ENCODE measurements around the gene MIS18A.

The MIS18A gene

DNA sequence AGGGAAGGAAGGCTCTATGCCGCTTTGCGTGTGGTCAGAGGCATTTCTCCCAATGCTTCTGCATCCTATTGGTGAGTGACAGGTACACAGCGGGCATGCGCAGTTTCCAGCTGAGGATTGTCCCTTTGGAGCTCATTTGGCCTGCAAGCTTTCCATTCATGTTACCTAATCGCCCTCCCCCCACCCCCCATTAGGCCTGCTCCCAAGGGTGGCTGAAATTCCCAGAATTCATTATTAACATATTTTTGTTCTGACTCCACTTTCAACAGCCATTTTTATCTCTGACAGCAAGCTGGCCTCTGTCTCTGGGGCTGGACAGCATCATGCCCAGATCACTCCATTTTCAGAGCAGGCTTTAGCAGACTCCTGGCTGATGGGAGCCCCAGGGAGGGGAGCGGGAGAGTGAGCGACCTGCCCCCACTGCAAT lies 25.6 kb downstream of the MIS18A start:
- DNase-seq (ENCODE audit: low read depth in 2 of 2) = no peak

DNA sequence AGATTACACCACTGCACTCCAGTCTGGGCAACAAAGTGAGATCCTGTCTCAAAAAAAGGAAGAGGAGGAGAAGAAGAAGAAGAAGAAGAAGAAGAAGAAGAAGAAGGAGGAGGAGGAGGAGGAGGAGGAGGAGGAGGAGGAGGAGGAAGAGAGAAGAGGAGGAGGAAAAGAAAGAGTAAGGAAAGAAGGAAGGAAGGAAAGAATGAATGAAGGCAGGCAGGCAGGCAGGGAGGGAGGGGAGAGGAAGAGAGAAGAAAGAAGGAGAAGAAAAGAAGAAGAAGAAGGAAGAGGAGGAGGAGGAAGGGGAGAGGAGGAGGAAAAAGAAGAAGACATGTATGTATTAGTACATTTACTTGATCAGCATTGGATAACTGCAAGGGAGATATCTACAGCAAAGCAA lies 26.7 kb downstream of the MIS18A start:
- no peak for DNase-seq (ENCODE audit: low read depth in 2 of 2)

DNA sequence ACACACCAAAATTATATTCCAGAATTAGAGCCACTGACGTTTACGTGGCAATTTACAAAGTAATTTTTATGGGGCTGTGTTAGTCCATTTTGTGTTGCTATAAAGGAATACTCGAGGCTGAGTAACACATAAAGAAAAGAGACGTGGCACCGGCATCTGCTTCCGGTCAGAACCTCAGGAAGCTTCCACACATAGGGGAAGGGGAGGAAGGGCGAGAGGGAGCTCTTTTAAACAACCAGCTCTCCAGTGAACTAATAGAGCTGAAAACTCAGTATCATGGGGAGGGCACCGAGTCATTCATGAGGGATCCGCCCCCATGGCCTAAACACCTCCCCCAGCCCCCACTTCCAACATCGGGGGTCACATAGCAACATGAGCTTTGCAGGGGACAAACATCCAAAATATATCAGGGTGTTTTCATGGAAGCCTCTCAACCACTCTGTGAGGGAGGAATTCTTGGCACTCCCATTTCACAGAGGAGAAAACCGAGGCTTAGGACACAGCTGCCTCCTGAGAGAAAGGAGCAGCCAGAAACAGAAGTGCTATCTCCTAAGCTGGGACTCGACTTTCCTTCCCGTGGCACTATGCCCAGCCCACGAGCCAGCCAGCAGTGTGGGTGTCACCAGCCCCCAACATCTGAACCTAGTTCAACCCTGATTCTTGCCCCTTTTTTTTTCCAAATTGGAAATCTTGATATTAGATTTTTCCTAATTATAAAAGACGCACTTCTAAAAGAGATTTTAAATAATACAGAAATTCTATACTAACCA lies 29.2 kb downstream of the MIS18A start:
- DNase-seq (ENCODE audit: low read depth in 2 of 2) = no peak

DNA sequence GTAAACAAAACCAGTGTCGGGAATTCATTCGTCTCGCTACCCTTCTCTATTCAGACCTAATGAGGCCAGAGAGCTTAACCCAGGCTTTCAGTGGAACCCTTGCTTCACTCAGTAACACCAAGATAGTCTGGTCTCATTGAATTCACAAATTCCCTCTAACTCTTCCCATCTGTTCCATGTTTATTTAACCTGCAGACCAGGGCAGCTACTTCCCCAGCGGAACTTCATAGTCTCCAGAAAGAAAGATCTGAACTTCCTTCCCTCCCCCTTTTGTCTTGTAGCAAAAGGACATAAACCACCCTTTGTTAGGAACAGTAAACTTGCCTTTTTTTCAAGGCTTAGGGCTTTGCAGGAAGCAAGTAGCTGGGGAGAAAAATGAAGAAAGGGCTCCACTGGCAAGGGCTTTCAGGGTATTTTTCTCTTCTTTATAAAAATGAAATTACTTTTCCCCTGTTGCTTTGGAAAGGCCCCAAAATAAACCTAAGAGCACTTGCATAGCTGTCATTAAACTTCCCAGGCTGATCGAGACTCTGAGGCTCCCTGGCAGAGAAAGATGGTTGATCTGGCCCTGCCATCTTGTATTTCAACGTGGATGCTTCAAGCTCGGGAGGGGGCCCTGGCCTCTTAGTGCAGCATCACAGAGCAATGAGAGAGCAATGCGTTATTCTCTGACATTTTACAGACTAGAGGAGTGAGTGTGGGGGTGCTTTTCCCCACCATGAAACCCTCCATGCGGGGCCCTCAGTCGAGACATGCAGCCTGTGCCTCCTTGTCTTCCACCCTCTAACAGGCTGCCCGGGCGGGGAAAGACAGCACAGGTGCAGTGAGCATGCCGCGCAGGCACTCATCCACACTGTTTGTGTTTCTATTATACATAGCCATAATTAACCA lies 30.0 kb downstream of the MIS18A start:
- no peak for DNase-seq (ENCODE audit: low read depth in 2 of 2)

DNA sequence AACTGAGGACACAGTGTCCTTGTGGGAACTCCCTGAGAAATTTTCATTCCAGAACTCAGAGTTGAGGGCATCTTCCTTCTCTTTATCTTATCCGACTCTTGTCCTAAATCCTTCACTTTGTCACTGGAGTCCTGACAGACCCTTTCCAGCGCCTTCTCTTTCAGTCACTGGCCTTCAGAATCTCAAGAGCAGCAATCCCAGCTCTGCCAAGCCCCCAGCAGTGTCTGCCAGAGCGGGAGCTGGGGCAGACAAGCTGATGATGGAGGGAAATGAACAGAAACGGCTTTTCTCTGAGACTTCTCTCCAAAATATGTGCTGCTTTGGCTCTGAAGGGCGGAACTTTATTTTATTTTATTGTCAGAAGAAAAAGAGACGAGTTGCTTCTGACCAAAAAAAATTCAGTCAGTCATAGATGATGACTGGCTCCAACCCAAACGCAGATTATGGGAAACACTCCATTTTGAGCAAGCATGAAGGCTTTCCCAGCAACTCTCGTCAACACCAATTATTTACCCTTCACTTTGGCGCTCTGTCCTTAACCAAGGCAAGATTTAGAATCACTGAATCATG lies 32.2 kb downstream of the MIS18A start:
- DNase-seq (ENCODE audit: low read depth in 2 of 2) = no peak

DNA sequence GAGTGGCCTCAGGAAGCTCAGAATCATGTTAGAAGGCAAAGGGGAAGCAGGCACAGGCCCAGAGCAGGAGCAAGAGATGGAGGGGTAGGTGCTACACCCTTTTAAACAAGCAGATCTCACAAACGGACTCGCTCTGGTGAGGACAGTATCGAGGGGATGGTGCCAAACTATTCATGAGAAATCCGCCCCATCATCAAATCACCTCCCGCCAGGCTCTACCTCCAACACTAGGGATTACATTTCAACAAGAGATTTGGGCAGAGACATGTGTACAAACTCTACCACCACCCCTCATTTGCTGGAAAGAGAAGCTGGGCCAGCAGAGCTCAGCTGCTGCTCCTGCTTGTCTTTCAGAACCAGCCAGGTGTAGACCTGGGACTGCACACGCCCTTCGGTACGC lies 32.9 kb downstream of the MIS18A start:
- DNase-seq (ENCODE audit: low read depth in 2 of 2) = no peak

DNA sequence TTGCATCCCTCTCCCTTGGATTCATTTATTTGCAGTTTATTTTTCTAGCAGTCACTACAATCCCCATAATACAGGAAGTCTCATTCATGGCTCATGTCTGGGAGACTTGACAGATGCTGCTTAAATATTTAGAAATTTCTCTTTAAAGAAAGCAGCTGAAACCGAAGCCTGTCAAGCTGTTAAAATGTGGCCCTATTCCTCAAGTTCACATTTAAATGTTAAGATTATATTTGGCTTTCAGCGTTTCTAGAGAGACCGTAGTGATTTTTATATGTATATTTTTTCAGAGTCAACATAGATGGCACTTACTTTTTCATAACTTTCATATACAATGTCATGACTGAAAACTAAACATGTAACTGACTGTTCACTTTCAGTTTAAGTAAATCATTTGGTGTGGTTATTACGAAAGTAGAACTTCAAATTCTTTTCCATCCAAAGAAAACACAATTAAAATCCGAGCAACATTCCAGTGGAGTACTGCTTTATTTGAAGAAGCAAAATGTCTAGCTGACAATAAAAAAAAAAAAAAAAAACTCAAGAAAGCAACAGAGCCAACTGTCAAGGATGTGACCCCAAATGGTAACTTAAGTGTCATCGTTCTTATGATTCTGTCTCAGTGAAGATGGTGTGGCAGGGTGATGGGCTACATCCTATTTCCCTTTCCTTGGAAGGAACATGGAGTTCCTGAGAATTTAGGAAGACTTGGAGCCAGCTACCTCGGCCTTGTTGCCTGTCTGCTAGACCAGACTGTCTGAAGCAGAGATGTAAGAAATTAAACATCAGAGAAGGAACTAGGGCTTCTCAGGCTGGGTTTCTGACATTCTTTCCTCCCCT lies 37.8 kb downstream of the MIS18A start:
- DNase-seq (ENCODE audit: low read depth in 2 of 2) = no peak

DNA sequence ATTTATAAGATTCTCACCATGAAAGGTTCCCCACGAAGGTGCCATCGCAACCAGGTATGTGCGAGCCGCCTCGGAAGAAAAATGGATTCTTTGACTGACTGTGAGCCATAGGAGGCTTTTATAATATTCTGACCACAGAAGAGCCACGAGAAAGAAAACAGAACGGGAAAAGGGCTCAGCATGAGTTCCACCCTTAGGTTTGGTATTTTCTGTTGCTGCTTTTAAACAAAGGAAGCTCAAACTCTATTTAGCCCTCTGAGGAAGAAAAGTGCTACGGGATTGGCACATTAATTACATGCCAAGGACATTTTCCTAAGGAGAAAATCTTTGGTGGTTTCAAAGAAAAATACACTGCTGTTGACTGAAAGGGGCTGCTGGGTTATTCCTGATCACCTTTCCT lies 39.3 kb downstream of the MIS18A start:
- no peak for DNase-seq (ENCODE audit: low read depth in 2 of 2)

DNA sequence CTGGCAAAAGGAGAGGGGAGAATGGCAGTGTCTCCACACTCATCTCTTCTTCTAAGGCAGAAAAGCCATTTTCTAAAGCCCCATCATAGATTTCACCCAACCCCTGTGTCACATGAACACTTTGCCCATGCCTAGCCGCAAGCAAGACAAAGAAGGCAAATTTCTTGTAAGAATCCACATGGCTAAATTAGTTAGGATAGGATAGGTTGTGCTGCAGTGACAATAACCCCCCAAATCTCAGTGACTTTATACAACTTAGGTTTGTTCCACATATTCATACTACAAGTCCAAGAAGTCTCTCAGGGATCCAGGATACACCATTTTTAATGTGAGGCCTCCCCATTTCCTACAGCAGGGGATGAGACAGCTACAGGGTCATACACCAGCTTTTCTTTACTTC lies 40.8 kb downstream of the MIS18A start:
- DNase-seq (ENCODE audit: low read depth in 2 of 2) = no peak

DNA sequence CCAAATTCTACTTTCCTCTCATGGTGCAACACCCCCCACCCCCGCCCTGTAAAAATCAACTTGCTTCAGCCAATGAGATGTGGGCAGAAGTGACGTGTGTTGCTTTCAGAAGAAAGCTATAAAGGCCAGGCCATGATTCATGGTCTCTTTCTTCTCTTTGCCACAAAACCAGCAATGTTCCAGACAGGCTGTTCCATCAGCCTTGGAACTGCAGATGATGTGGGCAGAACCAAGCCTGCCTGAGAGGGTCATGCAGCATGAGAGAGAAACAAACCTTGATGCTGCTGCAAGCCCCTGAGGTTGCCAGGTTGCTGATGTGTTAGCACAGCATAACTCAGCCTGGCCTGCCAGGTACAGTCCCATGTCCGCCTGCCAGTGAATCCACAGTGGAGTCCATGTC lies 41.8 kb downstream of the MIS18A start:
- no peak for DNase-seq (ENCODE audit: low read depth in 2 of 2)

DNA sequence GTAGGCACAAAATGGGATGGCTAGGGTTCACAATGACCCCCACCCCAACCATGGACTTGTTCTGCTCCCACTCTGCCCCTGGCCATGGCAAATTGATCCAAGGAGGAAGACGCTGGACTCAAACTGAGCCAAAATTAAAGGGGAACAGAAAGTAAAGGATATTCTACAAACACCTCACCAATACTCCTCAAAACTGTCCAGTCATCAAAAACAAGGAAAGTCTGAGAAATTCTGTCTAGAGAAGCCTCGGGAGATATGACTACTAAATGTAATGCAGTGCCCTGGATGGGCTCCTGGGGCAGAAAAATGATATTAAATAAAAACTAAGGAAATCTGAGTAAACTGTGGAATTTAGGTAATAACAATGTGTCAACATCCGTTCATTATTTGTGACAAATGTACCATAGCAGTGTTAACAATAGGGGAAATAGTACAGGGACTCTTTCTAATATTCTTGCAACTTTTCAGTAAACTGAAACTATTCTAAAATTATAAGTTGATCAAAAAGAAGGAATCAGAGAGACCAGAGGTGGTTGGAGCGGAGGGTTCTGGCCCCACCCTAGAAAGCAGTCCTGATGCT lies 45.0 kb downstream of the MIS18A start:
- no peak for DNase-seq (ENCODE audit: low read depth in 2 of 2)

DNA sequence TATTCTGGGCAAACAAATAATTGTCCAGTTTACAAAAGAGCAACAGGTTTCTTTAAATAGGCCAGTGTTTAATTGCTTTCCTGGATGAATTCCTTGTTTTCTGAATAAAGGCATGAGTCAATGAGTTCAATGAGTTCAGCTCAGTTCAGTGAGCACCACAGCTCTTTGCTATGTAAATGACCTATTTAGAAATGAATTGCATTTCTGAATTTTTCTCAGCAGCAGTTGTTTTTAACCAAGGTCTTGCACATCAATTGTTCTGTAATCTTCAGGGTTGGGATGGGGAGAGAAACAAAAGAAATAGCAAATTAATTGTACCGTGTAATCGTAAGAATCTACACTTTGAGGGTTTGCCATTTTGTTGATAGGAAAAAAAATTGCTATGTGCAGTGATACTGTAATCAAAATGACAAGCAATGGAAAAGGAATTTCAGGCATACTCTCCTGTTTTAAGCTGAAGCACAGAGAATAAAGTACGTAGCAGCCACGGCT lies 45.7 kb downstream of the MIS18A start:
- no peak for DNase-seq (ENCODE audit: low read depth in 2 of 2)

DNA sequence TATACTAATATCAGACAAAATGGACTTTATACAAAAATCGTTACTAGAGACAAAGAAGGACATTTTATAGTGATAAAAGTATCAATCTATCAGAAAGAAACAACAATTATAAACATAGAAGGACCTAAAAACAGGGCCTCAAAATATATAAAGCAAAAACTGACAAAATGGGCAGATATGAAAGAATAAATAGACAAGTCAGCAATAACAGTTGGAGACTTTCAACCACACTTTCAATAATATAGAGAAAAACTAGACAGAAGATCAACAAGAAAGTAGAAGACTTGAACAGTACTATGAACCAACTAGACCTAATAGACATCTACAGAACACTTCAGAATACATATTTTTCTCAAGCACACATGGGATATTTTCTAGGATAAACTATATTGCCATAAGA lies 52.4 kb downstream of the MIS18A start:
- DNase-seq (ENCODE audit: low read depth in 2 of 2) = no peak

Data from stimulated activated CD4-positive, alpha-beta T cell treated with anti-CD3 and anti-CD28 coated beads, Interleukin-12 subunit alpha, Interleukin-12 subunit beta, amount 100 ng/mL, for 24 hours (primary cell).